GM21515 (cell line): ENCODE results near the gene EIF3A.
"Not testable (repeated sequence)": the region's sequence is repeated elsewhere in the genome, so short reads cannot be mapped to it uniquely, and the experiment has no call there.

ENCODE experiments used
- ATAC-seq: cut with Tn5 transposase; IDR thresholded peaks from one replicate; pipeline ENCODE4 v1.9.1; 2021; ENCODE audit not compliant: unreplicated experiment

The EIF3A gene

GRCh38 chr10:119059557-119059956 lies 21.1 kb downstream of the EIF3A start:
- no peak for ATAC-seq

DNA sequence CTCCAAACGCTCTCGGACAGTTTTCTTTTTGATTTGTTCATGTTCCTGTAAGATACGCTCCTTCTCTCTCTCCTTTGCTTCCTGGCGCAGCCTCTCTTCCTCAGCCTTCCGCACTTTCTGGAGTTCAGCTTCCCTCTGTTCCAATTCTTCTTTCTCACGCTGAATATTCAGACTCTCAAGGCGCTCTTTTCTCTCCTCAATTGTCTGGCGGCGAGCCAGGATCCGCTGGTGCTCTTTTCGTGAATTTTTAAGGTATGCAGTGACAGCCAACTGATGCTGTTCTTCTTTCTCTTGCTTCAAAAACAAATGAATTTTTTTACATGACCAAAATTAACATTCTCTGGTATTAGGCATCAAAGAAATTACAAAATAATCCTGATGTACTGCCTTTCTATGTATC lies 22.6 kb downstream of the EIF3A start:
- no peak for ATAC-seq

DNA sequence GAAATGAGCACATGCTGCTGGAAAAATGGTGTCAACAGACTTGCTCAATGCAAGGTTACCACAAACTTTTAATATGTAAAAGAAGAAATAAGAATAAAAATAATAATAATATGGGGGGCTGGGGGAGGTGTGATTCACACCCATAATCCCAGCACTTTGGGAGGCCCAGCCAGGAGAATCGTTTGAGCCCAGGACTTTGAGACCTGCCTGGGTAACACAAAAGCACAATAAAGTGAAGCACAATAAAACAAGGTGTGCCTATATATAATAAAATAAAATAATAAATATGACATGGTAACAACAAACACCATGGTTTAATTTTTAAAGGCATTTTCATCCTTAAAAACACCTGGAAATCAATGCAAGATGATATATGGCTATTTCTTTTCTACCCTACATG lies 25.1 kb downstream of the EIF3A start:
- no peak for ATAC-seq

DNA sequence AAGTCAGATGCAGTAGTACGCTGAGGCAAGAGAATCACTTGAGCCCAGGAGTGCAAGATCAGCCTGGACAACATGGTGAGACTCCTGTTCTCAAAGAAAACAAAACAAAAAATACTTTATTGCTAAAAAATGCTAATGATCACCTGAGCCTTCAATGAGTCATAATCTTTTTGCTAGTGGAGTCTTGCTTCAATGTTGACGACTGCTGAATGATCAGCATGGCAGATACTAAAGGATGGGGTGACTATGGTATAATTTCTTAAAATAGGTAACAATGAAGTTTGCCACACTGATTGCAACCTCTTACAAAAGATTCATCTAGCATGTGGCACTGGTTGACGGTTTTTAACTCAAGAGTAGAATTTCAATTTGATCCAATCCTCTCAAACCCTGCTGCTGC lies 28.8 kb downstream of the EIF3A start:
- no peak for ATAC-seq

- ATAC-seq = no peak
These were observed 30.8 kb downstream of the EIF3A start for GRCh38 chr10:119049777-119050176.

- no peak for ATAC-seq
These were observed 31.3 kb downstream of the EIF3A start for GRCh38 chr10:119049361-119049760.

- no peak for ATAC-seq
These were observed 35.1 kb downstream of the EIF3A start for GRCh38 chr10:119045561-119045960.

DNA sequence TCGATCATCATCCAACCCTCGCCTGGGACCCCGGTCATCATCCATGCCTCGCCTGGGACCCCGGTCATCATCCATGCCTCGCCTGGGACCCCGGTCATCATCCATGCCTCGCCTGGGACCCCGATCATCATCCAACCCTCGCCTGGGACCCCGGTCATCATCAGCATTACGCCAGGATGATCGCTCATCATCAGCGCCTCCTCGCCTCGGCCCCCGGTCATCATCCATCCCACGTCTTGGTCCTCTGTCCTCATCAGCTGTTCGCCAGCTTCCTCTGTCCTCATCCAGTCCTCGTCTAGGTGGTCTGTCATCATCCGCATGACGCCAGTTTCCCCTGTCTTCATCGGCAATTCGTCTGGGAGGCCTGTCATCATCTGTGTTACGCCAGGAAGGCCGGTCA lies 38.4 kb downstream of the EIF3A start:
- no peak for ATAC-seq

DNA sequence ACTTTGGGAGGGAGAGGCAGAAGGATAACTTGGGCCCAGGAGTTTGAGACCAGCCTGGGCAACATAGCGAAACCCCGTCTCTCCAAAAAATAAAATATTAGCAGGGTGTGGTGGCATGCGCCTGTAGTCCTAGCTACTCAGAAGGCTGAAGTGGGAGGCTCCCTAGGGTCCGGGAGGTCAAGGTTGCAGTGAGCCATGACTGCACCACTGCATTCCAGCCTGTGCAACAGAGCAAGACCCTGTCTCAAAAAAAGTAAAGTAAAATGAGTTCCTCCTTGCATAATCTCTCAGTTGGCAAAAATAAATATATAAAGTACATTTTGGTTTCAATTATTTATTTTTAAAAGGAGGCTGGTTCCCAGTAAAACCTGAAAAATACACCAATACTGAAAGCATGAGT lies 39.3 kb downstream of the EIF3A start:
- ATAC-seq = no peak

- no peak for ATAC-seq
These were observed 41.5 kb downstream of the EIF3A start for GRCh38 chr10:119039161-119039560.

DNA sequence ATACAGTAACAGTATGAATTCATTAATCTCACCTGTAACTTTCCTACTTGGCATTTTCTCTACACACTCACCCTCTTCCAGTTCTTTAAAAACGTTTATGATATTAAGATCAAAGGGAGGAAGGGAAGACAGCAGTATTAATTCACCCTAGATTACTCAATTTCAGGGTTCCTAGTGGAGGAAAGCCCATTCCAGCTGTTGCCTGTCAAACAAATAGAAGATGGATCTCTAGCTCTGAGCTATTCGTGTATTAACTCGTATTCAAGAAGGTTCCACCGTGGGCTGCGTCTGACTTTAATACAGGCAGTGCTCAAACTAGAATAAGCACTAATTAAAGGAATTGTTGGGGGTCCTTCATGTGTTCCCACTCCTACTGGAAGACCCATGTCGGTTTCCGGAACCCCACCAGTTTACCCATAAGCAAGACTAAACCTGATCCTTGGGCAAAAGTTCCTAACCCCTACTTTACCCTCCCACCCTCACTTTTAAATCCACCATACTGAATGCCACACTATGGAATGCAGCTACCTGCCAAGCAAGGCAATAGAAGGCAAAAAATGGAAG lies 49.0 kb downstream of the EIF3A start:
- no peak for ATAC-seq

DNA sequence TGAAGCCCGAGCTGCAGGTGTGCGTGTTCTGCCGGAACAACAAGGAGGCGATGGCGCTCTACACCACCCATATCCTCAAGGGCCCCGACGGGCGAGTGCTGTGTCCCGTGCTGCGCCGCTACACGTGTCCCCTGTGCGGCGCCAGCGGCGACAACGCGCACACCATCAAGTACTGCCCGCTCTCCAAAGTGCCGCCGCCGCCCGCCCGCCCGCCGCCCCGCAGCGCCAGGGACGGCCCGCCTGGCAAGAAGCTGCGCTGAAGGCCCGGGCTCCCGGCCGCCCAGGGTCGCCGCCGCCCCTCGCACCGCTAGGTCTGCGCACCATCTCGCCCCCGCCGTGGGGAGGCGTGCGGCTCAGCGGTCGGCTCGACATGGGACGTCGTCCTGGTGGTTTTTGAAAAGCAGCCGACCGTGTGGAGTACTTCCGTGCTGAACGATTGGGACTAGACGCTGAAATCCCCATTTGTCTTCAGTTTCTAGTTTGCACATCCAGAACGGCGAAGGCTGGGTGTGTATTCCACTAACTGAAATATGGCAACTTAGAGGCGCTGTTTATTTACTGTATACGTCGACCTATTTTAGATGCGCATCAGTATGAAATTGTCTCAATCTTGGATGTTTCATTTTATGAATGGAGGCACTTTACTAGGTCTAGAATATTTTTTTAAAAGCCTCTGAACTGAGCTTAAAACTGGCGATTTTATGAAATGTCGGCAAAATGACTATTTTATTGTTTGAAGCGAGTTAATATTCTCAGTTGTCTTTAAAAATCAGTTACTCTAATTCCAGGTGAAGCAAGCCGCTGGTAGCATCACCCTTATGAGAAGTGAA lies 50.0 kb downstream of the EIF3A start:
- ATAC-seq = peak; percentile 55

GRCh38 chr10:119029613-119030420 lies 50.8 kb downstream of the EIF3A start, which contains the start of gene NANOS1:
TSS of gene NANOS1 (plus strand) at chr10:119029714. CDS start at chr10:119029802, 88 bp downstream.
- ATAC-seq = peak; percentile 25

DNA sequence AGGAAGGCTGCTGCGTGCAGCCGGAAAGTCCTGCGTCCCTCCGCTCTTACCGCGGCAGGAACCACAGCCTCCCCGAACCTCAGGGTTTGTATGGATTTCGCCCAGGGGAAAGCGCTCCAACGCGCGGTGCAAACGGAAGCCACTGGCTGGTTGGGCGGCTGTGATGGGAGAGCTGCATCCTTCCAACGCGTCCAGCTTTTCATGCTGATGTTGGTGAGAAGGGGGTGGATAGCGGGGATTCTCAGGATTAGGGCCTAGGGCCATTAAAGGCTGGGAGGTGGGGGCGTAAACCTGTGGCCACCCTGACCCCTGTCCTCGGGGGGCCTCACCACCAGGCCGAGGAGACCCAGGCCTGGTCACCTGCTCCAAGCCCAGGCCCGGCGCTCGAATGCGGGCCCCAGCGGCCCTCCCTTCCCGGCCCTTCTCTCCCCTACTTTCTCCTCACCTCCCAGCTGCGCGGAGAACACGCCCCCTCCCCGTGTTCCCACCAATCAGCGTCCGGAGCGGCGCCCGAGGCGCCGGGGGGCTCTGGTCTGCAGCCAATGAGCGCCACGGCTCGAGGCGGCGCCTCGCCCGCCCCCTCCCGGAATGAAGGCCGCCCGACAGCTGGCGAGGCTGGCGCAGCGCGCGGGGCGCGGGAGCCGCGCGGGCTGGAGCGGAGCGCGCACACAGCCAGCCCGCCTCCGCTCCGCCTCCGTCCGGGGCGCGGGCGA lies 51.6 kb downstream of the EIF3A start:
- peak; percentile 58 for ATAC-seq

- not testable (repeated sequence) for ATAC-seq
These were observed 52.1 kb downstream of the EIF3A start for GRCh38 chr10:119028445-119028899.

- ATAC-seq = no peak
These were observed 54.1 kb downstream of the EIF3A start for GRCh38 chr10:119026301-119027110.

GRCh38 chr10:119025776-119026175 lies 54.8 kb downstream of the EIF3A start:
- no peak for ATAC-seq

GRCh38 chr10:119025336-119025735 lies 55.3 kb downstream of the EIF3A start:
- no peak for ATAC-seq

DNA sequence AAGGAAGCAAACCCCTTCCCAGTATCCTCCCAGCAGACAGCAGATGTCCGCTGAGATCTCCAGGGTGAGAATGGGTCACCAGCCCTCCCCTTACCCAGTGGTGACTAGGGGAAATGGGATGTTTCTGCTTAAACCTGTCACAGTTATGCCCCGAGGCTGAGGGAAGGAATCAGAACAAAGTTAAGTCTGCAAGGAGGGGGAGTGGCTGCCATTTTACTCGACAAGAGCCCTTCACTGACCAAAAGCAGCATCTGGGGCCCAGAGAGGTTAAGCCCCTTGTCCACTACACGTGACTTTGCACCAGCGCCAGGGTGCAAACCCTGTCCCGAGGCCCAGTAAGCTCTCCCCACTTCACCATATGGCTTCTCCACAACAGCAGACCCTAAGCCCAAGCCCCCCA lies 55.7 kb downstream of the EIF3A start:
- no peak for ATAC-seq

DNA sequence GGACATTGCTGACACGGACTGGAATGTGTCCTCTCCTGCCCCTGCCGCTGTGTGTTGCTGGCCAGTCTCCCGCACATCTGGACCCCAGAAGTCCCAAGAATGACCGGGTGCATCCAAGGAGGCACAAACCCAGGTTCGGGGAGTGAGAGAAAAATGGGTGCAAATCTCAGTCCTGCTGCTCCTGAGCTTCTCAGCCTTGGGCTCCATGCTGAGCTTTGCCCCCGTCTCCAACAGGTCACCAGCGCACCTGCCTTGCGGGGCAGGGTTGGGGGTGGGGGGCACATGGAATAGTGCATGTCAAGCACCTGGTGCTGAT lies 57.1 kb downstream of the EIF3A start:
- ATAC-seq = no peak
